H1 (cell line): ENCODE results near the gene ARHGEF18. TPM values are rescaled to one million over a fixed set of nuclear protein-coding genes. Genes with fewer than 3 reads are reported as not detected.

Source experiments
- CTCF ChIA-PET: fragments of 300-600 bp; sonication (Branson Sonifier 250); formaldehyde crosslinking; loops from one replicate; lab custom pipeline; 2021; ENCODE audit not compliant: partially characterized antibody; lab: Charles Lee
- POLR2A ChIA-PET: fragments of 300-600 bp; sonication (Branson Sonifier 250); formaldehyde crosslinking; loops from one replicate; lab custom pipeline; 2021; ENCODE audit warnings: inconsistent platforms; ENCODE audit not compliant: partially characterized antibody; lab: Charles Lee
- DNase-seq, 2 experiments: peaks; one replicate each; pipeline versions ENCODE4 v3.0.0 to v3.0.0-alpha.2; 2010 to 2022; ENCODE audit warnings: low spot score in 2 of 2, low read depth in 1 of 2, mixed read lengths in 1 of 2
- FAIRE-seq: peaks from 2 replicates; lab custom pipeline; 2011; peaks lifted over from hg19 to GRCh38; lab: Jason Lieb, UNC
- H2AFZ ChIP-seq: 2 replicates; pipeline ENCODE4 v1.8.1; 2012; ENCODE audit warnings: low read length, inconsistent platforms
- H2AK5ac ChIP-seq: 2 replicates; pipeline ENCODE4 v1.6.1; 2013; ENCODE audit warnings: low read depth, low read length
- H2BK120ac ChIP-seq: replicated peaks from 2 replicates; pipeline ENCODE3; 2013; ENCODE audit warnings: low read depth, low read length, inconsistent platforms
- H2BK12ac ChIP-seq: 2 replicates; pipeline ENCODE4 v1.6.1; 2013; ENCODE audit warnings: low read depth, low read length
- H2BK15ac ChIP-seq: 2 replicates; pipeline ENCODE4 v1.6.1; 2013; ENCODE audit warnings: low read length
- H2BK20ac ChIP-seq: 2 replicates; pipeline ENCODE4 v1.6.1; 2013; ENCODE audit warnings: low read length
- H2BK5ac ChIP-seq: 2 replicates; pipeline ENCODE4 v1.6.1; 2013; ENCODE audit warnings: low read depth, low read length
- H3K14ac ChIP-seq: 2 replicates; pipeline ENCODE4 v1.6.1; 2013; ENCODE audit warnings: inconsistent platforms; ENCODE audit not compliant: insufficient read length
- H3K18ac ChIP-seq: 2 replicates; pipeline ENCODE4 v1.6.1; 2013; ENCODE audit warnings: low read length; ENCODE audit errors: extremely low read depth
- H3K23ac ChIP-seq: 2 replicates; pipeline ENCODE4 v1.6.1; 2013; ENCODE audit warnings: inconsistent platforms; ENCODE audit not compliant: insufficient read length
- H3K23me2 ChIP-seq: 2 replicates; pipeline ENCODE4 v1.6.1; 2013; ENCODE audit warnings: low read depth, low read length
- H3K27ac ChIP-seq: 2 replicates; pipeline ENCODE4 v1.6.1; 2011; ENCODE audit warnings: low read depth, low read length, inconsistent platforms
- H3K27me3 ChIP-seq, 4 experiments: replicated peaks in 1 of 4; 1 replicate in 1 of 4; 2 replicates in 3 of 4; pipeline versions ENCODE4 v1.6.1 to v1.8.1; 2011 to 2013; ENCODE audit warnings: low read length in 3 of 4, mild to moderate bottlenecking in 3 of 4, inconsistent platforms in 2 of 4, mixed read lengths in 2 of 4, moderate library complexity in 1 of 4; ENCODE audit not compliant: control insufficient read depth in 3 of 4, insufficient read depth in 3 of 4; ENCODE audit errors: extremely low read depth in 1 of 4
- H3K36me3 ChIP-seq, 4 experiments: 2 replicates each; pipeline versions ENCODE4 v1.6.1 to v1.8.1; 2011 to 2013; ENCODE audit warnings: mild to moderate bottlenecking in 4 of 4, low read length in 3 of 4, moderate library complexity in 2 of 4, control low read depth in 1 of 4, inconsistent platforms in 1 of 4; ENCODE audit not compliant: insufficient read depth in 4 of 4, control insufficient read depth in 2 of 4
- H3K4ac ChIP-seq: replicated peaks from 2 replicates; pipeline ENCODE3; 2013; ENCODE audit warnings: low read length, low read depth, mixed read lengths, inconsistent platforms; ENCODE audit not compliant: insufficient read length
- H3K4me1 ChIP-seq, 4 experiments: replicated peaks in 1 of 4; 1 replicate in 1 of 4; 2 replicates in 3 of 4; pipeline versions ENCODE4 v1.6.1 to v1.8.1; 2011 to 2013; ENCODE audit warnings: low read length in 3 of 4, inconsistent platforms in 2 of 4, mixed read lengths in 1 of 4; ENCODE audit not compliant: insufficient read depth in 4 of 4, control insufficient read depth in 3 of 4
- H3K4me2 ChIP-seq, 2 experiments: 2 replicates each; pipeline versions ENCODE4 v1.6.1 to v1.8.1; 2011 to 2013; ENCODE audit warnings: low read depth in 2 of 2, low read length in 2 of 2, control low read depth in 1 of 2, inconsistent platforms in 1 of 2, mild to moderate bottlenecking in 1 of 2; ENCODE audit not compliant: insufficient read depth in 1 of 2
- H3K4me3 ChIP-seq, 4 experiments: fragments of 200-600, 300-600 bp in 1 of 4; sonication (generic), shearing (Covaris generic), sonication (Bioruptor Twin) in 1 of 4; 2 replicates each; pipeline versions ENCODE4 v1.5.1 to v1.8.1; 2011 to 2016; ENCODE audit warnings: low read length in 4 of 4, low read depth in 3 of 4, control low read depth in 2 of 4, inconsistent platforms in 2 of 4, mild to moderate bottlenecking in 2 of 4, mixed read lengths in 1 of 4, moderate library complexity in 1 of 4; ENCODE audit not compliant: insufficient read depth in 2 of 4; ENCODE audit errors: extremely low read depth in 1 of 4
- H3K56ac ChIP-seq: replicated peaks from 2 replicates; pipeline ENCODE3; 2013; ENCODE audit warnings: low read depth, mild to moderate bottlenecking, mixed read lengths, low read length, inconsistent platforms; ENCODE audit not compliant: insufficient read length
- H3K79me1 ChIP-seq: 2 replicates; pipeline ENCODE4 v1.6.1; 2013; ENCODE audit warnings: low read depth, low read length, control low read depth
- H3K79me2 ChIP-seq, 2 experiments: 2 replicates each; pipeline versions ENCODE4 v1.6.1 to v1.8.1; 2012 to 2013; ENCODE audit warnings: low read length in 2 of 2, mild to moderate bottlenecking in 2 of 2, inconsistent platforms in 1 of 2; ENCODE audit not compliant: insufficient read depth in 2 of 2, control insufficient read depth in 1 of 2
- H3K9ac ChIP-seq, 4 experiments: replicated peaks in 1 of 4; 1 replicate in 1 of 4; 2 replicates in 3 of 4; pipeline versions ENCODE4 v1.6.1 to v1.8.1; 2011 to 2013; ENCODE audit warnings: low read depth in 3 of 4, low read length in 3 of 4, control low read depth in 2 of 4, mild to moderate bottlenecking in 2 of 4, moderate library complexity in 2 of 4, inconsistent platforms in 1 of 4; ENCODE audit errors: extremely low read depth in 1 of 4
- H3K9me3 ChIP-seq, 2 experiments: 2 replicates each; pipeline versions ENCODE4 v1.6.1 to v1.8.1; 2012 to 2013; ENCODE audit warnings: mild to moderate bottlenecking in 2 of 2, moderate library complexity in 2 of 2, control low read depth in 1 of 2, inconsistent platforms in 1 of 2, low read depth in 1 of 2, low read length in 1 of 2, mixed read lengths in 1 of 2; ENCODE audit not compliant: insufficient read depth in 2 of 2
- H4K20me1 ChIP-seq, 2 experiments: replicated peaks in 1 of 2; 2 replicates each; pipeline versions ENCODE3 to v1.8.1; 2011 to 2013; ENCODE audit warnings: inconsistent platforms in 2 of 2, low read length in 2 of 2, mild to moderate bottlenecking in 1 of 2; ENCODE audit not compliant: insufficient read depth in 2 of 2, control insufficient read depth in 1 of 2
- H4K5ac ChIP-seq: 2 replicates; pipeline ENCODE4 v1.6.1; 2013; ENCODE audit warnings: low read length, low read depth, mixed read lengths, inconsistent platforms; ENCODE audit not compliant: insufficient read length
- H4K8ac ChIP-seq: 2 replicates; pipeline ENCODE4 v1.8.0; 2013; ENCODE audit warnings: mild to moderate bottlenecking, moderate library complexity, low read length, inconsistent platforms; ENCODE audit not compliant: insufficient read depth; ENCODE audit errors: extremely low read depth
- H4K91ac ChIP-seq: replicated peaks from 2 replicates; pipeline ENCODE3; 2013; ENCODE audit warnings: low read length, mixed read lengths, inconsistent platforms; ENCODE audit not compliant: insufficient read length
- CBX5 ChIP-seq: fragments of 300-800, 300-1000 bp; sonication (generic); IDR thresholded peaks from 2 replicates; pipeline ENCODE4 v1.7.1; 2016; ENCODE audit warnings: antibody characterized with exemption, low read length, low read depth
- E2F6 ChIP-seq: IDR thresholded peaks from 2 replicates; pipeline ENCODE4 v1.6.1; 2012; ENCODE audit warnings: inconsistent platforms
- EP300 ChIP-seq, 2 experiments: IDR thresholded peaks; 1 replicate in 1 of 2; 2 replicates in 1 of 2; pipeline ENCODE4 v1.6.1; 2011 to 2012; ENCODE audit warnings: low read depth in 2 of 2, low read length in 2 of 2, mild to moderate bottlenecking in 2 of 2, borderline replicate concordance in 1 of 2, inconsistent platforms in 1 of 2, moderate library complexity in 1 of 2
- GABPA ChIP-seq: IDR thresholded peaks from 2 replicates; pipeline ENCODE4 v1.6.1; 2011; ENCODE audit warnings: mild to moderate bottlenecking, low read length, moderate library complexity, borderline replicate concordance; ENCODE audit not compliant: insufficient read depth
- GTF2F1 ChIP-seq: IDR thresholded peaks from 2 replicates; pipeline ENCODE4 v1.6.1; 2012; ENCODE audit warnings: low read depth, low read length, improper control_type of control experiment, borderline replicate concordance
- KDM5A ChIP-seq: fragments of 200-600 bp; IDR thresholded peaks from 2 replicates; pipeline ENCODE4 v1.7.1; 2012; ENCODE audit warnings: mild to moderate bottlenecking, low read length, inconsistent platforms, mixed read lengths
- POLR2AphosphoS5 ChIP-seq: IDR thresholded peaks from 2 replicates; pipeline ENCODE4 v1.6.1; 2011; ENCODE audit warnings: low read depth, low read length
- RXRA ChIP-seq: IDR thresholded peaks from 2 replicates; pipeline ENCODE4 v1.6.1; 2011; ENCODE audit warnings: low read depth, mild to moderate bottlenecking, low read length, moderate library complexity; ENCODE audit not compliant: insufficient read depth
- SIRT6 ChIP-seq: IDR thresholded peaks from one replicate; pipeline ENCODE4 v1.7.1; 2012; ENCODE audit warnings: low read length, inconsistent platforms
- TAF7 ChIP-seq: optimal IDR thresholded peaks from 2 replicates; pipeline ENCODE3; 2011; ENCODE audit warnings: low read depth, mild to moderate bottlenecking, inconsistent platforms, low read length, moderate library complexity, borderline replicate concordance
- YY1 ChIP-seq: IDR thresholded peaks from 2 replicates; pipeline ENCODE4 v1.6.1; 2011; ENCODE audit warnings: low read depth, mild to moderate bottlenecking, low read length
- WGBS, 2 experiments: shearing (Covaris generic) in 1 of 2; methylation state at CpG; one replicate each; pipeline versions ENCODE4 v1.1.6 to v1.1.7; 2013 to 2015; ENCODE audit warnings: low lambda C conversion rate in 2 of 2, mixed read lengths in 2 of 2, inconsistent platforms in 1 of 2, low coverage in 1 of 2, missing lambda C conversion rate in 1 of 2; ENCODE audit not compliant: insufficient replicate concordance in 2 of 2, insufficient coverage in 1 of 2, insufficient read length in 1 of 2; ENCODE audit errors: extremely low coverage in 1 of 2, missing lambda C conversion rate in 1 of 2; 5-methylcytosine and 5-hydroxymethylcytosine counted together
- polyA plus RNA-seq, 7 experiments: library from polyadenylated mRNA; depleted of rRNA in 3 of 7; stranded (reverse) in 5 of 7; unstranded in 2 of 7; fragments of >200 nt in 5 of 7; fragments of 200-250 nt in 2 of 7; gene quantifications; 1 replicate in 5 of 7; 2 replicates in 1 of 7; 4 replicates in 1 of 7; pipeline versions ENCODE4 v1.2.1 to v1.2.3, GENCODE V29; 2011 to 2013; ENCODE audit warnings: missing spikeins in 2 of 7, mixed read lengths in 2 of 7
- total RNA-seq: library from RNA; stranded (reverse); fragmentation: NEBNext Ultra II Directional; extraction: Animal tissue kit (Norgen Biotek cat#: 25700); gene quantifications from 2 replicates; pipeline ENCODE4 v1.2.1, GENCODE V29; 2021
- TF ChIP-seq, protein P1 (sequence below): IDR thresholded peaks from 2 replicates; pipeline ENCODE4 v1.6.1; 2012; ENCODE audit warnings: low read length, inconsistent platforms

The ARHGEF18 gene
- total and polyA plus RNA-seq, 2 of the 8 experiments (the other 6 are each of a cell fraction or from before 2014, with no cell fraction given), result 12.2 to 35.9 TPM

DNA sequence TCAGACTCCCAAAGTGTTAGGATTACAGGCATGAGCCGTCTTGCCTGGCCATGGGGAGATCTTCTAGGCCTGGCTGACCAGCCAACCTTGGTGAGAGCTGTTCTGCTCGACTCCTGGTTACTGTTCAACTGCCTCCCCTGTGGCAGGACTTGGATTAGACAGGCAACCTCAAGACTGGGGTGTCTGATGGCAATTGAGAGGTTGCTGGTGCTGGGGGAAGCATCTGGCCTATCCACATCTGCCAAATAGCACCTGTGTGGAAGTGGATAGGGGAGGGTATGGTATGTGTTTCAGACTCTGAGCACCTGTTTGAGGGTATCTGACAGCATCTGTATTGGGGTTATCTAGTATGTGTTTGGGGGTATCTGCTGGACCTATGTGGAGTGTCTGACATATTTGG is 44.7 kb downstream of the ARHGEF18 start:
- Histone ChIP-seq H4K20me1 (no peaks in the 10 kb centered on the region), H3K23me2 (peaks cover 9% of the 10 kb centered on the region), H3K79me1 (no peaks in the 10 kb centered on the region), H2BK20ac (no peak overlapping the region), H2AK5ac (no peak overlapping the region), H4K5ac (no peak overlapping the region), H2BK5ac (no peak overlapping the region), H3K4me2 (no peak overlapping the region), H3K4ac (no peak overlapping the region), H4K91ac (no peak overlapping the region), H3K4me3 (no peak overlapping the region), H3K18ac (no peak overlapping the region), H3K9ac (no peak overlapping the region), H4K8ac (no peak overlapping the region), H3K14ac (no peak overlapping the region), H2BK12ac (no peak overlapping the region), H3K56ac (no peak overlapping the region), H3K79me2 (peaks cover 4 to 30% of the 10 kb centered on the region in 2 experiments), H3K36me3 (no peaks in the 10 kb centered on the region), H3K9me3 (no peaks in the 10 kb centered on the region), H2AFZ (no peak overlapping the region), H2BK15ac (no peak overlapping the region), H3K4me1 (peaks cover 0 to 3% (median 2%) of the 10 kb centered on the region in 4 experiments; a peak in 3 of 7 replicates), H3K27me3 (0 out of 7 replicates have a peak, but pooled peaks cover 0 to 1% (median 0%) of the 10 kb centered on the region in 4 experiments), H2BK120ac (no peak overlapping the region), H3K27ac (no peak overlapping the region), H3K23ac (no peak overlapping the region)
- ChIA-PET CTCF (interaction anchor here (1.6 to 4.0 kb wide), 2 partner anchors 17 to 39 kb away, joined by 3 to 13 read pairs; no protein-coding TSS in a partner anchor), POLR2A (no interaction called here)
- no peak for DNase-seq
- no peak for FAIRE-seq
- 89% methylated on average over 2 of the region's 2 CpGs; no CpG with 5 or more reads in 1 of the 2 experiments for WGBS, 2 experiments
- TF ChIP-seq RXRA (no peak), GTF2F1 (no peak), POLR2AphosphoS5 (no peak), E2F6 (no peak), GABPA (no peak), KDM5A (no peak), TAF7 (no peak), SIRT6 (no peak), EP300 (IDR thresholded peaks at IDR 0.05; ENCODE audit: borderline replicate concordance in 1 of 2, low read depth in 2 of 2, low read length in 2 of 2) (no peak), CBX5 (no peak), YY1 (no peak)
- TF ChIP-seq, protein P1, sequence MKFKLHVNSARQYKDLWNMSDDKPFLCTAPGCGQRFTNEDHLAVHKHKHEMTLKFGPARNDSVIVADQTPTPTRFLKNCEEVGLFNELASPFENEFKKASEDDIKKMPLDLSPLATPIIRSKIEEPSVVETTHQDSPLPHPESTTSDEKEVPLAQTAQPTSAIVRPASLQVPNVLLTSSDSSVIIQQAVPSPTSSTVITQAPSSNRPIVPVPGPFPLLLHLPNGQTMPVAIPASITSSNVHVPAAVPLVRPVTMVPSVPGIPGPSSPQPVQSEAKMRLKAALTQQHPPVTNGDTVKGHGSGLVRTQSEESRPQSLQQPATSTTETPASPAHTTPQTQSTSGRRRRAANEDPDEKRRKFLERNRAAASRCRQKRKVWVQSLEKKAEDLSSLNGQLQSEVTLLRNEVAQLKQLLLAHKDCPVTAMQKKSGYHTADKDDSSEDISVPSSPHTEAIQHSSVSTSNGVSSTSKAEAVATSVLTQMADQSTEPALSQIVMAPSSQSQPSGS, result no peak
